ENCODE results near the gene ATF3. TPM values are rescaled to one million over a fixed set of nuclear protein-coding genes. Genes with fewer than 3 reads are reported as not detected.

ATF3 gene
- total RNA-seq, 1 donor from 2014 or later = 16.8 TPM

- DNase-seq (no peak), ATAC-seq (ENCODE audit: low read depth) (no peak)
- no peaks in the 10 kb centered on the region for H3K4me1 Mint-ChIP-seq
- ChIA-PET POLR2A (no interaction called here), CTCF (no interaction called here)
- H3K36me3 Mint-ChIP-seq (ENCODE audit: low read depth) = no peaks in the 10 kb centered on the region
- intact Hi-C loops (cut with micrococcal nuclease) = no loop called here
- H3K9me3 Mint-ChIP-seq = no peaks in the 10 kb centered on the region
- no peak overlapping the region for H3K27ac Mint-ChIP-seq
- H3K4me3 Mint-ChIP-seq = no peak overlapping the region
- no peak for TF ChIP-seq CTCF (IDR thresholded peaks at IDR 0.05)
- H3K27me3 Mint-ChIP-seq = peaks cover 28% of the 10 kb centered on the region
These were observed 27.5 kb upstream of the ATF3 start for GRCh38 chr1:212581034-212581433.

- ChIA-PET CTCF (interaction anchor here (1.0 kb wide), 1 partner anchor 106 kb away, joined by 3 read pairs; no protein-coding TSS in a partner anchor), POLR2A (interaction anchor here (1.1 kb wide), 1 partner anchor 15 kb away, joined by 3 read pairs; no protein-coding TSS in a partner anchor)
- no peaks in the 10 kb centered on the region for H3K9me3 Mint-ChIP-seq
- H3K27ac Mint-ChIP-seq = no peak overlapping the region
- peaks cover 37% of the 10 kb centered on the region for H3K27me3 Mint-ChIP-seq
- H3K4me3 Mint-ChIP-seq = no peak overlapping the region
- ATAC-seq (ENCODE audit: low read depth) = no peak
- peaks cover 10% of the 10 kb centered on the region for H3K4me1 Mint-ChIP-seq
- no peaks in the 10 kb centered on the region for H3K36me3 Mint-ChIP-seq (ENCODE audit: low read depth)
- intact Hi-C loops (cut with micrococcal nuclease) = no loop called here
- TF ChIP-seq CTCF (IDR thresholded peaks at IDR 0.05) = no peak
- no peak for DNase-seq
These were observed 26.3 kb upstream of the ATF3 start for GRCh38 chr1:212582291-212582690.

- no peaks in the 10 kb centered on the region for H3K9me3 Mint-ChIP-seq
- ATAC-seq (ENCODE audit: low read depth) = no peak
- CTCF ChIA-PET = interaction anchor here (0.9 to 1.0 kb wide), 2 partner anchors 16 to 106 kb away, joined by 3 read pairs; no protein-coding TSS in a partner anchor
These were observed 25.5 kb upstream of the ATF3 start for GRCh38 chr1:212582808-212583615.

GRCh38 chr1:212583643-212584042 lies 24.9 kb upstream of the ATF3 start:
- peaks cover 36% of the 10 kb centered on the region for H3K27me3 Mint-ChIP-seq
- H3K27ac Mint-ChIP-seq = no peak overlapping the region
- ATAC-seq (ENCODE audit: low read depth) (no peak), DNase-seq (no peak)
- no peaks in the 10 kb centered on the region for H3K9me3 Mint-ChIP-seq
- no peak overlapping the region for H3K4me3 Mint-ChIP-seq
- intact Hi-C loops (cut with micrococcal nuclease) = no loop called here
- CTCF ChIA-PET = interaction anchor here (0.9 kb wide), 1 partner anchor 17 kb away, joined by 3 read pairs; no protein-coding TSS in a partner anchor
- no peaks in the 10 kb centered on the region for H3K36me3 Mint-ChIP-seq (ENCODE audit: low read depth)
- POLR2A ChIA-PET = interaction anchor here (1.7 kb wide), 1 partner anchor 17 kb away, joined by 5 read pairs; no protein-coding TSS in a partner anchor
- no peak for TF ChIP-seq CTCF (IDR thresholded peaks at IDR 0.05)
- H3K4me1 Mint-ChIP-seq = peaks cover 12% of the 10 kb centered on the region

More at GRCh38 chr1:212582808-212583615, 25.5 kb upstream of the ATF3 start:
- TF ChIP-seq CTCF (IDR thresholded peaks at IDR 0.05) = no peak
- Mint-ChIP-seq H3K4me3 (no peak overlapping the region), H3K36me3 (ENCODE audit: low read depth) (no peaks in the 10 kb centered on the region), H3K4me1 (peaks cover 12% of the 10 kb centered on the region), H3K27ac (no peak overlapping the region), H3K27me3 (peaks cover 42% of the 10 kb centered on the region)
- POLR2A ChIA-PET = interaction anchor here (1.1 to 1.7 kb wide), 2 partner anchors 16 kb away, joined by 3 to 5 read pairs; no protein-coding TSS in a partner anchor
- intact Hi-C loops (cut with micrococcal nuclease) = no loop called here
- DNase-seq = no peak

Data from activated B cell treated with CpG ODN at 0.5 μM for 24 hours (primary cell).